ENCODE results near the gene AP2A2. TPM values are rescaled to one million over a fixed set of nuclear protein-coding genes. Genes with fewer than 3 reads are reported as not detected.
"Not testable (repeated sequence)": the region's sequence is repeated elsewhere in the genome, so short reads cannot be mapped to it uniquely, and the experiment has no call there.

The AP2A2 gene
- total and polyA plus RNA-seq, 2 of the 4 experiments (the other 2 are of a cell fraction) = 19.9 to 49.0 TPM

DNA sequence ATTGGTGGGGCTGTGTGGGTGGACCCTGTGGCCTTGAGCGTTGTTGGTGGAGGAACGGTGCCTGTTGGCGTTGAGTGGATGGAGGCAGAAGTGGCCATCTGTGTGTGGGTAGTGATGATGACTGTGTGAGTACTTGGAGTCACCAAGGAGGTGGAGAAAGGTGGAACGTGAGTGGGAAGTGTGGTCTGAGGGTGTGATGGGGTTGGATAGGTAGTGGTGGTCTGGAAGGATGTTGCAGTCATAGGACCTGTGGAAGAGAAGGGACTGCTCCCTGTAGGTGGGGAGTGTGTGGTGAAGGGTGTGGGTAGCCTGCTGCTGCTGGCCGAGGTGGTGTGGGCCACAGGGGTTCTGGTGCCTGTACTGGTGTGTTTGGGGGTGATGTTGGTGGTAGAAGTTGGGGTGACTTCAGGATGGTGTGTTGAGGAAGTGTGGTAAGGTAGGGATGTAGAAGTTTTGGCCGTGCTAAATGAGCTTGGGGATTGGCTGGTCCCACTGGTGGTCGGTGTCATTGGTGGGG, 91.0 kb downstream of the AP2A2 start:
- dilution Hi-C loops (cut with HindIII; ENCODE audit: low sequenced_read_pairs, unreplicated experiment); H3K4me2 ChIP-seq (ENCODE audit: low read depth, low read length); DNase-seq; H2BK15ac ChIP-seq (ENCODE audit: low read depth, low read length); CTCF ChIA-PET; H4K5ac ChIP-seq (ENCODE audit: low read depth, low read length); H2BK5ac ChIP-seq (ENCODE audit: low read depth, low read length, poor library complexity, severe bottlenecking); H3K9ac ChIP-seq (ENCODE audit: low read depth, low read length); H3K56ac ChIP-seq (ENCODE audit: extremely low read depth, insufficient read depth, low read length); H3K9me3 ChIP-seq (ENCODE audit: control insufficient read depth, insufficient read depth, low read length); H3K23ac ChIP-seq (ENCODE audit: low read depth, low read length); H2AK9ac ChIP-seq (replicated peaks; ENCODE audit: low read depth, low read length, poor library complexity); H3K4ac ChIP-seq (ENCODE audit: low read depth, low read length); H3K27ac ChIP-seq (ENCODE audit: insufficient read depth, low read length); H3K36me3 ChIP-seq (ENCODE audit: control insufficient read depth, insufficient read depth, low read length); ATAC-seq (ENCODE audit: low read depth); H2BK20ac ChIP-seq (ENCODE audit: low read depth, low read length); POLR2A ChIA-PET (ENCODE audit: unreplicated experiment); BruUV-seq (replicated peaks); intact Hi-C loops (cut with micrococcal nuclease); H4K91ac ChIP-seq (ENCODE audit: insufficient read depth, low read depth, low read length); H2AFZ ChIP-seq (replicated peaks; ENCODE audit: low read length, poor library complexity); in situ Hi-C loops (cut with MboI; ENCODE audit: low sequenced_read_pairs); H3K18ac ChIP-seq (ENCODE audit: low read depth, low read length); H3K14ac ChIP-seq (replicated peaks; ENCODE audit: low read depth, low read length); H3K27me3 ChIP-seq (ENCODE audit: control insufficient read depth, insufficient read depth, low read length); H4K8ac ChIP-seq (ENCODE audit: low read depth in 2 of 2, low read length in 2 of 2); H3K4me3 ChIP-seq (ENCODE audit: insufficient read depth, low read depth, low read length); H2AK5ac ChIP-seq (ENCODE audit: low read depth, low read length); H3K4me1 ChIP-seq (ENCODE audit: control insufficient read depth, insufficient read depth, low read length); H2BK120ac ChIP-seq (ENCODE audit: low read depth, low read length); H3K9me1 ChIP-seq (ENCODE audit: insufficient read depth, low read length): not testable (repeated sequence)
- 72% methylated on average over 7 of the region's 7 CpGs; no CpG with 5 or more reads in 1 of the 2 experiments for WGBS, 2 experiments (ENCODE audit: extremely low coverage in 2 of 2, insufficient read length in 1 of 2)
- H4K20me1 ChIP-seq (ENCODE audit: insufficient read depth, low read length) = peaks cover 12% of the 10 kb centered on the region
- H3K79me1 ChIP-seq (ENCODE audit: low read depth in 1 of 2, low read length in 2 of 2) = peaks cover 11 to 19% of the 10 kb centered on the region in 2 experiments

Measured in IMR-90 (cell line).